HG02798 (cell line): ENCODE data around the gene LSS.

Experiments used
- ATAC-seq: cut with Tn5 transposase; IDR thresholded peaks from one replicate; pipeline ENCODE4 v1.9.1; 2021; ENCODE audit warnings: mild to moderate bottlenecking; ENCODE audit not compliant: unreplicated experiment, poor library complexity

Gene LSS

GRCh38 chr21:46228345-46229051 is at the start of gene LSS:
Gene LSS (minus strand): TSS chr21:46228774. CDS start chr21:46228745, 29 bp downstream.
- peak; percentile 91 for ATAC-seq

- ATAC-seq: no peak
Measured at GRCh38 chr21:46274797-46275390, 46.3 kb upstream of the LSS start.

- no peak for ATAC-seq
Measured at GRCh38 chr21:46273341-46273740, 44.8 kb upstream of the LSS start.

DNA sequence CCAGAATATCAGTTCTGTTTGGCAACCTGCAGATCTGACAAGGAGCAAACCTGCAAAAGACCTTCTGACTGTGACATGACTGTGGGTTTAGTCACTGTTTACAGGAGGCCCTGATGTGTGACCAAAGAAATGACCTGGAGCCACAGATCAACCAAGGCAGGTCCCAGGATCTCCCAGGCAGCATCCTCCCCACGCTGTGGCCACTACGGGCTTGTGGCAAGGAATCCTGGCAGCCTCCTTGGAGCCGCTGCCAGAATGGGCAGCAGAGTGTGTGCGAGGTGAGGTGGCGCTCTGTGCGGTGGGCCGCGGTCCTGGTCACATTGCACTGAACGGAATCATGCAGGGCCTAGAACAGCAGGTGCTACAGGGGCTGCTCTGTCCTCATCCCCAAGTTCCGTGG is 40.9 kb upstream of the LSS start:
- no peak for ATAC-seq

DNA sequence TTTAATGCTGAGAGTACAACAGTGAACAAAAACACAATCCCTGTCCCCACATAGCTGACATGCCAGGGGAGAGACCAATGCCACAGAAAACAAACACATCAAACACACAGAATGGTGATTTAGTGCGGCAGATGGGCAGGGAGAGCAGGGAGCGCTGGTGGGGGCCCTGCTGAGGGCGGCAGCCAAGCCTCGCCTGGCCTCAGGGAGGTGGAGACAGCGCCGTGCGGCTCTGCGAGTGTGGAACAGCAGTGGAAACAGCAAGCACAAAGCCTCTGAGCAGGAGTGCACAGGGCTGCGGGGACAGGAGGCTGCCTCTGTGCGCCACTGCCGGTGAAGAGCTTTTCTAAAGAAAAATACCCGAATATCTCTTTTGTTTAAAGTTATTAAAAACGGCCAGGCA is 39.8 kb upstream of the LSS start:
- ATAC-seq: no peak

- no peak for ATAC-seq
Measured at GRCh38 chr21:46266946-46267345, 38.4 kb upstream of the LSS start.

GRCh38 chr21:46265736-46266525 is 37.4 kb upstream of the LSS start:
- no peak for ATAC-seq

DNA sequence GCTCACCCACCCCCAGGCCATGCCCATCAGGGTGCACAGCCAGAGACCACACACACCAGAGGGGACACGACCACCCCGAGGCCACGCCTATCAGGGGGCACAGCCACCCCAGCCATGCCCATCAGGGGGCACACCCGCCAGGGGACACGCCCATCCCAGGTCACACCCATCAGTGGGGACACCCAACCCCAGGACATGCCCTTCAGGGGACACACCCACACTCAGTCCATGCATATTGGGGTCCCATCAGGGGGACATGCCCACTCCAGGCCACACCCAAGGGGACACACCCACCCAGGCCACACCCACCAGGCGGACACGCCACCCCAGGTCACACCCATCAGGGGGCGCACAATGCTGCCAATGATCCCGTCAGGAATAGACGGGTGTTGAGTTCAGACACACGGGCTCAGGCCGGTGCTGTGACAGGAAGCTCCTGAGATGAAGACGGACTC is 36.1 kb upstream of the LSS start:
- no peak for ATAC-seq

DNA sequence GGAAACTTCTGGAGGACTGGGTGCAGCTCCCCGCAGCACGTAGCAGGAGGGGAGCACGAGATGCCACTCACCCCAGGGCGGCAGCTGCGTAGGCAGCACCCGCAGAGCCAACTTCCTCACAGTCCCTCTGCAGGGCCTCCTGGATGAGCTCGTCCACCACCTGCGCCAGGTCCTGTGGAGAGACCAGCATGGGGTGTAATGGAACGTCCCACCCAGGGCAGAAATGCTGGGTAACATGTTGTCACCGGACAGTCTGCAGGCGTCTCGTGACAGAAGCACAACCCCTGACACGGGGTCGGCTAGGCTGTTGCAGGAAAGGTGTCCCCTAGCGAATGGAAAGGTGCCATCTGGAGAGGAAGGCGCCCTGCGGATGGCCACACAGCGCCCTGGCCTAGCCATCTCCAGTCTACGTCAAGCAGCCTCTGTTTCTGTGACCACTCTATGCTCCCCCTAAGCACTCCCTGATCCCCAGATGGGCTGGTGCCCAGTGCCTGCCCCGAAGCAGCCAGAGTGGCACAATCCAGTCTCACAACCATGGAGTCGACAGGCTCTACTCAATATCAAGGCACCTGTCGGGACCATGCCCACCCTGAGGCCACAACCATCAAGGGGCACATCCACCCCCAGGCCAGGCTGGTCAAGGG is 35.6 kb upstream of the LSS start:
- ATAC-seq: no peak

DNA sequence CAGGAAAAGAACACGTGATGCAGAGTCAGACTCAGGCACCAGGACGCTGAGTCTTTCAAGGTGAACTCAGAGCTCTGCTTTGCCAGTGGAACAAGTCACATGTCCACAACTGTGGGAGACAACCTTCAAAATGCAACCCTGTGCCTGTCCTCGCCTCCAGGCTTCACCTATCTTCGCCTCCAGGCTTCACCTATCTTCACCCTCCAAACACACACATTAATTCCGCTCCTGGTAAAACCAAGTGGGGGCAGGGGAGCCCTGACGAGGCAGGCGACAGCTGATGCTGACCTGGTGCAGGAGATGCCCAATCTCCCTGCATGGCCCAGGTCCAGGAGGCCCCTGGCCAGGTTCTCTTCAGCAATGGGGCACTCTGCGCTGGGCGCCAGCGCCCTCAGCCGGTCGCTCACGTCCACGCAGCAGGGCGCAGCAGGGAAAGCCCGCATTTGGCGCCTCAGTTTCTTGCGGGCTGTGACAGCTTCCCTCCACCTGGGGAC is 28.0 kb upstream of the LSS start:
- no peak for ATAC-seq

GRCh38 chr21:46255758-46256337 is 27.3 kb upstream of the LSS start:
- no peak for ATAC-seq

- ATAC-seq: no peak
Measured at GRCh38 chr21:46255166-46255565, 26.6 kb upstream of the LSS start.

DNA sequence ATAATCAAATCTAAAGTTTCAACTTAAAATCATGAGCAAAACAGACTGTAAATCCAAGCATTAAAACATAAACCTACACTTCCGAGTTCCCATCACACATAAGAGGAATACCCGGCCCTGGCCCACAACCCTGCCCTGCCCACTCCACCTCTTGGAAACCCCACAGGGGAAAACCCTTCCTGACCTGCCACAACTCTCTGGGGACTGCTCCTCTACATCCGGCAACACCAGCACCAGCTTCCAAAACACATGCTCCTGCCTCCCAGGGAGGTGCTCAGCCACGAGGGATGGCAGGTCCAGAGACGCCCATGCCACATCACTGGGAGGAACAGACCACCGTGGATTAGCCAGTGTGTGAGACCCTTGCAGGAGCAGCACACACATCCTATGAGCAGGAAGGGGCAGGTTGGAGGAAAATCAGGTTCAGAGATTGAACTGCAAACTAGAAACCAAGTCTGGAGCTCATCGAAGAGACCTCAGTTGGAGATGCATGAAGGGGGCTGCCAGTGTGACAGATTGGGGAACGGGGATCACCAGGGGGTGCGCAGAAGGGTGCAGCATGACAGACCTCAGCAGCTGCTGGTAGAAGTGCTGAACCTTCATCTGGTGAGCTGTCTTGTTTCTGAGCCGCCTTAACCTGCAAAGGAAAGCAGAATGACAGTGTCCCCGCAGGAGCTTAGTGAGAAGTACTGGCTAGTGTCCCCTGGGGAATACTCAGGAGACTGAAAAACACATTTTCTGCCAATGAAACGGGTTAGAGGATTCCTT is 25.8 kb upstream of the LSS start:
- no peak for ATAC-seq

DNA sequence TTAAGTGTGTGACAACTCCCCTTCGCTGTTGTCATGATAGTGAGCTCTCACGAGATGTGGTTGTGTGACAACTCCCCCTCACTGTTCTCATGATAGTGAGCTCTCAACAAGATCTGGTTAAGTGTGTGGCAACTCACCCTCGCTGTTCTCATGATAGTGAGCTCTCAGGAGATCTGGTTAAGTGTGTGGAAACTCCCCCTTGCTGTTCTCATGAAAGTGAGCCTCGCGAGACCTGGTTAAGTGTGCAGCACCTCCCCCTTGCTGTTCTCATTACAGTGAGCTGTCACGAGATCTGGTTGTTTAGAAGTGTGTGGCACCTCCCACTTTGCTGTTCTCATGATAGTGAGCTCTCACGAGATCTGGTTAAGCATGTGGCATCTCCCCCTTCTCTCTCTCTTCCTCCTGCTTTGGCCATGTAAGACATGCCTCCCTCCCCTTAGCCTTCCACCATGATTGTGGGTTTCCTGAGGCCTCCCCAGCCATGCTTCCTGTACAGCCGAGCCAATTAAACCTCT is 25.1 kb upstream of the LSS start:
- ATAC-seq: no peak

DNA sequence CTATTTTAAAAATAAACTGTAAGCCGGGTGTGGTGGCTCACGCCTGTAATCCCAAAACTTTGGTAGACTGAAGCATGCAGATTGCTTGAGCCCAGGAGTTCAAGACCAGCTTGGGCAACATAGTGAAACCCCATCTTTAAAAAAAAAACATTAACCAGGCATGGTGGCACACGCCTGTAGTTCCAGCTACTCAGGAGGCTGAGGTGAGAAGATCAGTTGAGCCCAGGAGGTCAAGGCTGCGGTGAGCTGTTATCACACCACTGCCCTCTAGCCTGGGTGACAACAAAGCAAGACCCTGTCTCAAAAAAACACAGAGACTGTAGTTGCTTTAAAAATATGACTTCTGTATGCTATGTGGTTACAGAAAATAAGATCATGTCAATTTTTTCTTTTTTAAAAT is 24.3 kb upstream of the LSS start:
- no peak for ATAC-seq

GRCh38 chr21:46250146-46250725 is 21.7 kb upstream of the LSS start:
- ATAC-seq: no peak

- ATAC-seq: no peak
Measured at GRCh38 chr21:46248827-46249226, 20.3 kb upstream of the LSS start.

GRCh38 chr21:46248422-46248782 is 19.8 kb upstream of the LSS start:
- ATAC-seq: no peak
